RPMI7951 (cell line): ENCODE results near the gene EDN3. TPM values are rescaled to one million over a fixed set of nuclear protein-coding genes. Genes with fewer than 3 reads are reported as not detected.
A peak's percentile ranks its signal among the peaks of the same experiment; 100 is the strongest.
"Not testable (repeated sequence)": the region's sequence is repeated elsewhere in the genome, so short reads cannot be mapped to it uniquely, and the experiment has no call there.

Source experiments
- DNase-seq: peaks from one replicate; pipeline ENCODE4 v3.0.0-alpha.2; 2012; ENCODE audit warnings: low read depth
- total RNA-seq: library from RNA; depleted of rRNA; stranded (reverse); fragments of >200 nt; shearing (Covaris generic); gene quantifications from 2 replicates; pipeline ENCODE4 v1.2.3, GENCODE V29; 2014

Gene EDN3
- total RNA-seq, 1 experiment from 2014 or later = not detected

- DNase-seq = no peak
Measured at GRCh38 chr20:59335377-59335776, 35.0 kb downstream of the EDN3 start.

- no peak for DNase-seq
Measured at GRCh38 chr20:59336540-59336939, 36.1 kb downstream of the EDN3 start.

- not testable (repeated sequence) for DNase-seq
Measured at GRCh38 chr20:59338444-59338843, 38.0 kb downstream of the EDN3 start.

- DNase-seq = no peak
Measured at GRCh38 chr20:59340201-59340885, 39.9 kb downstream of the EDN3 start.

- DNase-seq = not testable (repeated sequence)
Measured at GRCh38 chr20:59341285-59342022, 41.0 kb downstream of the EDN3 start.

GRCh38 chr20:59342023-59342957 lies 41.9 kb downstream of the EDN3 start:
- DNase-seq = no peak

- no peak for DNase-seq
Measured at GRCh38 chr20:59346061-59346460, 45.6 kb downstream of the EDN3 start.

- DNase-seq = no peak
Measured at GRCh38 chr20:59349277-59349676, 48.9 kb downstream of the EDN3 start.

GRCh38 chr20:59350330-59351156 lies 50.1 kb downstream of the EDN3 start:
- no peak for DNase-seq

- peak; percentile 39 for DNase-seq
Measured at GRCh38 chr20:59351157-59352040, 51.0 kb downstream of the EDN3 start.

GRCh38 chr20:59352541-59352940 lies 52.1 kb downstream of the EDN3 start:
- DNase-seq = no peak

- no peak for DNase-seq
Measured at GRCh38 chr20:59352990-59353389, 52.6 kb downstream of the EDN3 start.

GRCh38 chr20:59354460-59354859 lies 54.0 kb downstream of the EDN3 start:
- DNase-seq = no peak

GRCh38 chr20:59355242-59355641 lies 54.8 kb downstream of the EDN3 start:
- DNase-seq = no peak

- DNase-seq = no peak
Measured at GRCh38 chr20:59356662-59357165, 56.3 kb downstream of the EDN3 start.

- not testable (repeated sequence) for DNase-seq
Measured at GRCh38 chr20:59358793-59359192, 58.4 kb downstream of the EDN3 start.

GRCh38 chr20:59359906-59360725 lies 59.7 kb downstream of the EDN3 start:
- DNase-seq = no peak

GRCh38 chr20:59360934-59361333 lies 60.5 kb downstream of the EDN3 start:
- no peak for DNase-seq

GRCh38 chr20:59361411-59361810 lies 61.0 kb downstream of the EDN3 start:
- no peak for DNase-seq
